SK-N-SH (cell line): ENCODE results near the gene CDH4. TPM values are rescaled to one million over a fixed set of nuclear protein-coding genes. Genes with fewer than 3 reads are reported as not detected.

ENCODE experiments used
- CTCF ChIA-PET: fragments of 300-600, 350-600 bp; formaldehyde crosslinking; extraction: SDS; loops from one replicate; lab custom pipeline; 2021; lab: Yijun Ruan, JAX
- POLR2A ChIA-PET: fragments of 350-600 bp; sonication (Branson Sonifier 250); formaldehyde crosslinking; extraction: SDS; loops from one replicate; lab custom pipeline; 2020; ENCODE audit warnings: antibody characterized with exemption, inconsistent platforms; lab: Yijun Ruan, JAX
- DNase-seq: peaks from one replicate; pipeline ENCODE4 v3.0.0; 2012
- H2AFZ ChIP-seq: fragments of 200-600 bp; sonication (generic); 2 replicates; pipeline ENCODE4 v1.8.1; 2016; ENCODE audit warnings: antibody characterized with exemption, mild to moderate bottlenecking, low read depth
- H3F3A ChIP-seq: fragments of 200-600 bp; sonication (generic); replicated peaks from 2 replicates; pipeline ENCODE3; 2016; ENCODE audit warnings: antibody characterized with exemption, mild to moderate bottlenecking; ENCODE audit not compliant: insufficient read depth
- H3K27ac ChIP-seq, 2 experiments: fragments of 200-500 bp in 1 of 2; fragments of 200-600 bp in 1 of 2; sonication (Bioruptor generic) in 1 of 2; sonication (generic), shearing (Covaris generic) in 1 of 2; 2 replicates each; pipeline versions ENCODE4 v1.5.1 to v1.6.1; 2014 to 2016; ENCODE audit warnings: low read depth in 2 of 2, inconsistent platforms in 1 of 2, low read length in 1 of 2, mild to moderate bottlenecking in 1 of 2, mixed read lengths in 1 of 2
- H3K27me3 ChIP-seq: fragments of 200-600 bp; sonication (generic), shearing (Covaris generic); 2 replicates; pipeline ENCODE4 v1.6.1; 2016; ENCODE audit warnings: mixed run types; ENCODE audit not compliant: insufficient read depth
- H3K36me3 ChIP-seq, 2 experiments: fragments of 200-500 bp in 1 of 2; fragments of 200-600 bp in 1 of 2; sonication (Bioruptor generic) in 1 of 2; sonication (generic) in 1 of 2; replicated peaks in 1 of 2; 2 replicates each; pipeline versions ENCODE3 to v1.5.1; 2014 to 2016; ENCODE audit warnings: low read length in 1 of 2, mild to moderate bottlenecking in 1 of 2; ENCODE audit not compliant: insufficient read depth in 2 of 2, control insufficient read depth in 1 of 2
- H3K4me1 ChIP-seq, 2 experiments: fragments of 200-500 bp in 1 of 2; fragments of 200-600 bp in 1 of 2; sonication (Bioruptor generic) in 1 of 2; sonication (generic), shearing (Covaris generic) in 1 of 2; 2 replicates each; pipeline versions ENCODE4 v1.5.1 to v1.6.1; 2014 to 2016; ENCODE audit warnings: low read depth in 1 of 2, low read length in 1 of 2, mixed run types in 1 of 2; ENCODE audit not compliant: insufficient read depth in 2 of 2, control insufficient read depth in 1 of 2
- H3K4me2 ChIP-seq: fragments of 200-600 bp; sonication (generic), shearing (Covaris generic); 2 replicates; pipeline ENCODE4 v1.6.1; 2017; ENCODE audit warnings: mixed run types
- H3K4me3 ChIP-seq, 2 experiments: fragments of 200-500 bp in 1 of 2; fragments of 200-600 bp in 1 of 2; sonication (Bioruptor generic) in 1 of 2; sonication (generic), shearing (Covaris generic) in 1 of 2; 2 replicates each; pipeline versions ENCODE4 v1.5.1 to v1.8.1; 2014 to 2016; ENCODE audit warnings: low read depth in 2 of 2, inconsistent platforms in 1 of 2, low read length in 1 of 2, mild to moderate bottlenecking in 1 of 2, mixed read lengths in 1 of 2, moderate library complexity in 1 of 2
- H3K79me2 ChIP-seq: fragments of 200-600 bp; sonication (generic); 2 replicates; pipeline ENCODE4 v1.8.1; 2017; ENCODE audit warnings: mild to moderate bottlenecking; ENCODE audit not compliant: insufficient read depth
- H3K9ac ChIP-seq: fragments of 200-600 bp; sonication (generic); 2 replicates; pipeline ENCODE4 v1.6.1; 2017; ENCODE audit warnings: mixed run types
- H3K9me2 ChIP-seq: fragments of 200-600 bp; sonication (generic); 2 replicates; pipeline ENCODE4 v1.6.1; 2017; ENCODE audit warnings: mixed run types
- H3K9me3 ChIP-seq: fragments of 200-600 bp; sonication (generic); 2 replicates; pipeline ENCODE4 v1.6.1; 2017; ENCODE audit warnings: mixed run types, mild to moderate bottlenecking, moderate library complexity
- H4K20me1 ChIP-seq: fragments of 200-600 bp; sonication (generic); 2 replicates; pipeline ENCODE4 v1.6.1; 2017; ENCODE audit warnings: mild to moderate bottlenecking, mixed run types; ENCODE audit not compliant: insufficient read depth
- ELF1 ChIP-seq: IDR thresholded peaks from 2 replicates; pipeline ENCODE4 v1.4.0; 2012
- FOXM1 ChIP-seq: IDR thresholded peaks from 2 replicates; pipeline ENCODE4 v1.4.0; 2012; ENCODE audit warnings: low read depth, mild to moderate bottlenecking
- GATA2 ChIP-seq: sonication (generic); formaldehyde crosslinking; IDR thresholded peaks from 2 replicates; pipeline ENCODE4 v1.5.0; 2020; ENCODE audit warnings: mild to moderate bottlenecking, missing genetic modification reagents
- MAX ChIP-seq: IDR thresholded peaks from 2 replicates; pipeline ENCODE4 v1.4.0; 2012; ENCODE audit warnings: low read depth
- RFX5 ChIP-seq: IDR thresholded peaks from 2 replicates; pipeline ENCODE4 v1.6.1; 2012; ENCODE audit warnings: mild to moderate bottlenecking, improper control_type of control experiment, low read length
- SIN3A ChIP-seq: IDR thresholded peaks from 2 replicates; pipeline ENCODE4 v1.6.1; 2012; ENCODE audit warnings: low read depth, mild to moderate bottlenecking, low read length, moderate library complexity, borderline replicate concordance
- YY1 ChIP-seq: IDR thresholded peaks from 2 replicates; pipeline ENCODE4 v1.4.0; 2012; ENCODE audit warnings: low read depth, mild to moderate bottlenecking
- WGBS: methylation state at CpG from one replicate; pipeline ENCODE4 v1.1.6; 2017; ENCODE audit warnings: low lambda C conversion rate; 5-methylcytosine and 5-hydroxymethylcytosine counted together
- polyA plus RNA-seq, 3 experiments: library from polyadenylated mRNA; depleted of rRNA; stranded (reverse); fragments of >200 nt; gene quantifications; 2 replicates each; pipeline ENCODE4 v1.2.3, GENCODE V29; 2012
- TF ChIP-seq, protein P1 (sequence below): IDR thresholded peaks from 2 replicates; pipeline ENCODE4 v1.6.1; 2012; ENCODE audit warnings: mild to moderate bottlenecking, low read depth, low read length, moderate library complexity
- TF ChIP-seq, protein P2 (sequence below): IDR thresholded peaks from 2 replicates; pipeline ENCODE4; 2012

The CDH4 gene
- polyA plus RNA-seq, 1 of the 3 experiments (the other 2 are of a cell fraction): not detected

GRCh38 chr20:61694682-61695081 is 442.6 kb downstream of the CDH4 start:
- no peak for DNase-seq
- TF ChIP-seq, protein P1, sequence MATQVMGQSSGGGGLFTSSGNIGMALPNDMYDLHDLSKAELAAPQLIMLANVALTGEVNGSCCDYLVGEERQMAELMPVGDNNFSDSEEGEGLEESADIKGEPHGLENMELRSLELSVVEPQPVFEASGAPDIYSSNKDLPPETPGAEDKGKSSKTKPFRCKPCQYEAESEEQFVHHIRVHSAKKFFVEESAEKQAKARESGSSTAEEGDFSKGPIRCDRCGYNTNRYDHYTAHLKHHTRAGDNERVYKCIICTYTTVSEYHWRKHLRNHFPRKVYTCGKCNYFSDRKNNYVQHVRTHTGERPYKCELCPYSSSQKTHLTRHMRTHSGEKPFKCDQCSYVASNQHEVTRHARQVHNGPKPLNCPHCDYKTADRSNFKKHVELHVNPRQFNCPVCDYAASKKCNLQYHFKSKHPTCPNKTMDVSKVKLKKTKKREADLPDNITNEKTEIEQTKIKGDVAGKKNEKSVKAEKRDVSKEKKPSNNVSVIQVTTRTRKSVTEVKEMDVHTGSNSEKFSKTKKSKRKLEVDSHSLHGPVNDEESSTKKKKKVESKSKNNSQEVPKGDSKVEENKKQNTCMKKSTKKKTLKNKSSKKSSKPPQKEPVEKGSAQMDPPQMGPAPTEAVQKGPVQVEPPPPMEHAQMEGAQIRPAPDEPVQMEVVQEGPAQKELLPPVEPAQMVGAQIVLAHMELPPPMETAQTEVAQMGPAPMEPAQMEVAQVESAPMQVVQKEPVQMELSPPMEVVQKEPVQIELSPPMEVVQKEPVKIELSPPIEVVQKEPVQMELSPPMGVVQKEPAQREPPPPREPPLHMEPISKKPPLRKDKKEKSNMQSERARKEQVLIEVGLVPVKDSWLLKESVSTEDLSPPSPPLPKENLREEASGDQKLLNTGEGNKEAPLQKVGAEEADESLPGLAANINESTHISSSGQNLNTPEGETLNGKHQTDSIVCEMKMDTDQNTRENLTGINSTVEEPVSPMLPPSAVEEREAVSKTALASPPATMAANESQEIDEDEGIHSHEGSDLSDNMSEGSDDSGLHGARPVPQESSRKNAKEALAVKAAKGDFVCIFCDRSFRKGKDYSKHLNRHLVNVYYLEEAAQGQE: no peak
- TF ChIP-seq, all 33 proteins: peak for 0
- Histone ChIP-seq H4K20me1 (no peaks in the 10 kb centered on the region), H3F3A (no peaks in the 10 kb centered on the region), H3K9ac (no peak overlapping the region), H3K4me2 (no peak overlapping the region), H3K27ac (no peak overlapping the region), H3K36me3 (no peaks in the 10 kb centered on the region), H3K27me3 (no peaks in the 10 kb centered on the region), H3K79me2 (no peaks in the 10 kb centered on the region), H3K9me3 (no peaks in the 10 kb centered on the region), H3K9me2 (no peaks in the 10 kb centered on the region), H3K4me1 (peaks cover 0 to 16% of the 10 kb centered on the region in 2 experiments; a peak in 2 of 4 replicates), H2AFZ (no peak overlapping the region), H3K4me3 (no peak overlapping the region)
- WGBS: 54% methylated on average over 15 of the region's 15 CpGs
- POLR2A ChIA-PET: no interaction called here
- CTCF ChIA-PET: interaction anchor here (0.6 kb wide), 1 partner anchor 117 kb away, joined by 3 read pairs; no protein-coding TSS in a partner anchor

DNA sequence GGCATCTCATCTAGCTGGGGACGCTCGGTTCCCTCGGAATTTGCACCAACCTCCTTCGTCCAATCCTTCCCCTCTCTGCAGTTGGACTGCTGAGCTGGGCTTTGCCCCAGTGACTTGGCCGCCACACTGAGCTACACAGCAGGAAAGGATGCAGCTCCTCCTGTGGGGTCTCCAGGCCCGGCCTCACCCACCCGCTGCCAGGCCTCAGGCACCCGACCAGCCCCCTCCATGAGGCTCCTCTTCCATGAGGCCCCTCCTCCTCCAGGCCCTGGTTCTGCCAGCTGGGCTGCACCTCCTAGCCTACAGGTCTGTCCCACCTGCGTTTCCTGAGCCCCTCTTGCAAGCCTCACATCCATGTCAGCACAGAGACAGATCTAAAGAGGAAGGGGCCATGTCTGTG is 443.7 kb downstream of the CDH4 start:
- H3K9ac ChIP-seq: no peak overlapping the region
- no peaks in the 10 kb centered on the region for H3K27me3 ChIP-seq
- H2AFZ ChIP-seq: no peak overlapping the region
- peaks cover 0 to 16% of the 10 kb centered on the region in 2 experiments; a peak in 2 of 4 replicates for H3K4me1 ChIP-seq
- no peaks in the 10 kb centered on the region for H3K79me2 ChIP-seq
- WGBS: 59% methylated on average over 7 of the region's 9 CpGs
- no peaks in the 10 kb centered on the region for H3K36me3 ChIP-seq
- H3K9me2 ChIP-seq: no peaks in the 10 kb centered on the region
- no peaks in the 10 kb centered on the region for H3K9me3 ChIP-seq
- H3K27ac ChIP-seq: no peak overlapping the region
- no peak overlapping the region for H3K4me3 ChIP-seq
- TF ChIP-seq ELF1 (no peak), FOXM1 (no peak), GATA2 (CRISPR knock-in tag) (no peak), SIN3A (no peak), MAX (no peak), YY1 (no peak), RFX5 (no peak)
- TF ChIP-seq, protein P2, sequence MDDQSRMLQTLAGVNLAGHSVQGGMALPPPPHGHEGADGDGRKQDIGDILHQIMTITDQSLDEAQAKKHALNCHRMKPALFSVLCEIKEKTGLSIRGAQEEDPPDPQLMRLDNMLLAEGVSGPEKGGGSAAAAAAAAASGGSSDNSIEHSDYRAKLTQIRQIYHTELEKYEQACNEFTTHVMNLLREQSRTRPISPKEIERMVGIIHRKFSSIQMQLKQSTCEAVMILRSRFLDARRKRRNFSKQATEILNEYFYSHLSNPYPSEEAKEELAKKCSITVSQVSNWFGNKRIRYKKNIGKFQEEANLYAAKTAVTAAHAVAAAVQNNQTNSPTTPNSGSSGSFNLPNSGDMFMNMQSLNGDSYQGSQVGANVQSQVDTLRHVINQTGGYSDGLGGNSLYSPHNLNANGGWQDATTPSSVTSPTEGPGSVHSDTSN: no peak
- H4K20me1 ChIP-seq: no peaks in the 10 kb centered on the region
- CTCF ChIA-PET: no interaction called here
- H3K4me2 ChIP-seq: no peak overlapping the region
- no peaks in the 10 kb centered on the region for H3F3A ChIP-seq
- POLR2A ChIA-PET: no interaction called here
- no peak for DNase-seq
